Embryonic facial prominence (tissue), 1 donor: Measurements from ENCODE around the gene DISC1.
A peak's percentile ranks its signal among the peaks of the same experiment; 100 is the strongest.
"Not testable (repeated sequence)": the region's sequence is repeated elsewhere in the genome, so short reads cannot be mapped to it uniquely, and the experiment has no call there.

Source experiments
- DNase-seq: peaks from one replicate; pipeline ENCODE4 v3.0.0-alpha.2; 2016; ENCODE audit errors: extremely low spot score

Gene DISC1

GRCh38 chr1:231930257-231930947 is 303.8 kb downstream of the DISC1 start:
- DNase-seq = no peak

GRCh38 chr1:231931146-231931545 is 304.6 kb downstream of the DISC1 start:
- DNase-seq = no peak

GRCh38 chr1:231931846-231932454 is 305.4 kb downstream of the DISC1 start:
- DNase-seq = no peak

GRCh38 chr1:231933711-231934626 is 307.4 kb downstream of the DISC1 start:
- DNase-seq = no peak

GRCh38 chr1:231934797-231935196 is 308.2 kb downstream of the DISC1 start:
- DNase-seq = no peak

- no peak for DNase-seq
These were observed 309.3 kb downstream of the DISC1 start for GRCh38 chr1:231935856-231936255.

GRCh38 chr1:231936983-231937775 is 310.6 kb downstream of the DISC1 start:
- no peak for DNase-seq

GRCh38 chr1:231938211-231938610 is 311.6 kb downstream of the DISC1 start:
- DNase-seq = no peak

GRCh38 chr1:231938711-231939110 is 312.1 kb downstream of the DISC1 start:
- no peak for DNase-seq

- DNase-seq = no peak
These were observed 312.5 kb downstream of the DISC1 start for GRCh38 chr1:231939118-231939517.

GRCh38 chr1:231940116-231940515 is 313.5 kb downstream of the DISC1 start:
- no peak for DNase-seq

GRCh38 chr1:231940701-231941100 is 314.1 kb downstream of the DISC1 start:
- peak; percentile 33 for DNase-seq

GRCh38 chr1:231943084-231943483 is 316.5 kb downstream of the DISC1 start:
- DNase-seq = no peak

GRCh38 chr1:231948102-231948501 is 321.5 kb downstream of the DISC1 start:
- DNase-seq = not testable (repeated sequence)

GRCh38 chr1:231949277-231950091 is 322.9 kb downstream of the DISC1 start:
- no peak for DNase-seq

- no peak for DNase-seq
These were observed 323.9 kb downstream of the DISC1 start for GRCh38 chr1:231950331-231951128.

- DNase-seq = peak; percentile 69
These were observed 324.8 kb downstream of the DISC1 start for GRCh38 chr1:231951374-231951773.

GRCh38 chr1:231952154-231952553 is 325.6 kb downstream of the DISC1 start:
- no peak for DNase-seq

GRCh38 chr1:231953660-231954059 is 327.1 kb downstream of the DISC1 start:
- DNase-seq = no peak

GRCh38 chr1:231954751-231955150 is 328.2 kb downstream of the DISC1 start:
- DNase-seq = no peak
